KBM-7 (cell line): ENCODE measurements around the gene PAPPA2.

Experiments
- DNase-seq: peaks from one replicate; pipeline ENCODE4 v3.0.0-alpha.2; 2015
- in situ Hi-C: fragments of 300-500 bp; cut with MboI; formaldehyde crosslinking; loops from 2 replicates; pipeline ENCODE4 v1.14.3; 2020; ENCODE audit warnings: low sequenced_read_pairs, low pct_unique_long_range_greater_than_20kb, mixed read lengths

The PAPPA2 gene

GRCh38 chr1:176485083-176485482 lies 22.1 kb downstream of the PAPPA2 start:
- DNase-seq, result no peak
- in situ Hi-C loops, result no loop called here

- no peak for DNase-seq
- in situ Hi-C loops, result no loop called here
Observed at GRCh38 chr1:176494436-176494835, 31.5 kb downstream of the PAPPA2 start.

GRCh38 chr1:176499671-176500070 lies 36.7 kb downstream of the PAPPA2 start:
- in situ Hi-C loops, result no loop called here
- no peak for DNase-seq

DNA sequence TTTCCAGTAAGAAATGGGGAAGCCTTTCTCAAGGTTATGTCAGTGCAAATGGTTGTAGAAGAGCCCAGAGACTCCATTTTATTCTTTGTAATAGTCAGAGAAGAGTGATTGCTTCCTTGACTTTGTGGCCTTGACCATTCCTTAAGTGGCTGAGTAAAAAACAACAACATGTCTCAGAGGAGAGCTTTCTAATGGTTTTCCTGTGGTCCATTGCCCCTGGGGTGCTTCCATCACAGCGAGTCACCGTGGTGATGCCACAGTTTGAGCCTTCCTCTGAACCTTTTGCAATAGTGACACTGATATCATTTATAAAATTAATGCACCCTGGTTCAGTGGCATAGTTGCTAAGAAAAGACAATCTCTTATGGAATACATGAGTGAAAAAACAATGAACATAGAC lies 38.6 kb downstream of the PAPPA2 start:
- in situ Hi-C loops, result no loop called here
- DNase-seq, result no peak

DNA sequence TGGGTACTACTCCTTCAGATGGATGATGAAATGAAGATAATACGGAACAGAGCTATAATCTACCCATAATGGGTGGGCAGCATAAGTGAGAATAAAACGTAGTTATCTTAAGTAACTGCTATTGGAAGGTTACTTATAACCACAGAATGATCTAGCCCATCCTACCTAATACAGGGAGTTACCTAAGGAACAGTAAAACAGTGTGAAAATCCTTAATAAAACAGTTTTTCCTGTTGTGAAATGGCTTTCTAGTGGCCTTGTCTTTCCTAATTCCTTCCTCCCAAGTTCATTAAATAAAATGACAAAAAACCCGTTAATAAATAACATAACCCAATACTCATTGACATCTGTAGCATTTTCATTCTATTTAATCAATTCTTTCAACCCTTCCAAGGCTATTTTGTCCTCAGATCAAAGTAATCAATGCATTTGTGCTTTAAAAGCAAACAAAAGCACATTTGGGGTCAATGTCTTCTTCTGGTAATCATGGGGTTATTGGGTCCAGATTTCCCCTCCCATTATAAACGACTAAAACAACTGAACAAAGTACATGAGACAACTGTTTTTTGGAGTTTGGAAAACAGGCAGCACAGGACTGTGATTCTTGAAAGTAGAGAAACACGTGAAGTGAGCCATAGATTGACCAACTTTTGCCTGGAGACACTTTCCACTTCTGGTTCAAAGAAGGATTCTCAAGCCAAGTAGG lies 42.0 kb downstream of the PAPPA2 start:
- no peak for DNase-seq
- in situ Hi-C loops, result no loop called here

GRCh38 chr1:176512966-176513365 lies 50.0 kb downstream of the PAPPA2 start:
- in situ Hi-C loops, result no loop called here
- DNase-seq, result no peak

DNA sequence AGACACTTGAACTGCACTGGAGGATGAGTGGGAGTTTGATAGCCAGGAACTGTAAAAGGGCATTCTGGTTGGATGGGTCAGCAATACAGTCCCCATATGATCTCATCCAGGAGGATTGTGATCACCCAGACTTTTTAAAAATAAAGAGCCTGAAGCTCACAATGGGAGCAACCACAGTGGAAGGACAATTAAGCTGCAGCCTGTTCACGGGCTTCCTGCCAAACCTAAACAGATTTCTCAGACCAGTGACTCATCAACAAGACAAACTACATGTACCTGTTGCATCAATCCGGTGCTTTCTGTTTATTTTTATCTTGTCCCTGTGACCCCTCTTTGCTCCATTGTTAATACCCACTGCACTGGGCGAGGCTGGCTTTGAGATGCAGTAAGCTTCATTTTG lies 52.3 kb downstream of the PAPPA2 start:
- no peak for DNase-seq
- in situ Hi-C loops, result no loop called here

DNA sequence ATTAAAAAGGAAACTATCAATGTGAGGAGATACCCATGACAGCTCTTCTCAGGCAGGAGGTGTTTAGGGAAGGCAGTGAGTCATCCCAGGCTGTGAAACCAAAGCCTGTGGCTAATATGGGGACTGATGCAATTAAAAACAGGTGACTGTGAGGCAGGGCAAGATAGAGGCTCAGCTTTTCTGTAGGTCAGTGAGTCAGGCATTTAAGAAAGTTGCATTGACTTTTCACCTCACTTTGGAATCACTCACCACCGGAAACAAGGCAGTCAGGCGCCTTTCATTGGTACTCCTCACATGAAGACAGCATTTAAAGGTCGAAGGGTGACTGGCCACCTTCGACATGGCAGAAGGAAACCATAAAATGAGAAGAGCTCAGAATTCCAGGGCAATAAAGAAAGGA lies 54.5 kb downstream of the PAPPA2 start:
- in situ Hi-C loops, result no loop called here
- DNase-seq, result no peak

DNA sequence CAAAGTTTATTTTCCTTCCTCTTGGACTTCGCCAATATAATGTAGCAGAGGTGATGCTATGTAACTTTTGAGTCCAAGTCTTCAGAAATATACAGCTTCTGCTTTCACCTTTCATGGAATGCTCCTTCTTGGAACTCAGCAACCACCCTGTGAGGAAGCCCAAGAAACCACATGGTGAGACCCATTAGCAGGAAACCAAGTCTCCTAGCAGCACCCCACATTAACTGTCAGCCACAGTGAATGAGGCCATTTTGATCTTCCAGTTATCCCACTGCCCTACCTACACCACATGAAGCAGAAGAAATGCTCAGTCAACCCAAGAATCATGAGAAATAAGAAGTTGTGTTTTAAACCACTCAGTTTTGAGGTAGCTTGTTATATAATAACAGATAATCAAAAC lies 58.2 kb downstream of the PAPPA2 start:
- in situ Hi-C loops, result no loop called here
- no peak for DNase-seq

- in situ Hi-C loops, result no loop called here
- no peak for DNase-seq
Observed at GRCh38 chr1:176522310-176522845, 59.4 kb downstream of the PAPPA2 start.

GRCh38 chr1:176529395-176530090 lies 66.6 kb downstream of the PAPPA2 start:
- in situ Hi-C loops, result no loop called here
- DNase-seq, result no peak

DNA sequence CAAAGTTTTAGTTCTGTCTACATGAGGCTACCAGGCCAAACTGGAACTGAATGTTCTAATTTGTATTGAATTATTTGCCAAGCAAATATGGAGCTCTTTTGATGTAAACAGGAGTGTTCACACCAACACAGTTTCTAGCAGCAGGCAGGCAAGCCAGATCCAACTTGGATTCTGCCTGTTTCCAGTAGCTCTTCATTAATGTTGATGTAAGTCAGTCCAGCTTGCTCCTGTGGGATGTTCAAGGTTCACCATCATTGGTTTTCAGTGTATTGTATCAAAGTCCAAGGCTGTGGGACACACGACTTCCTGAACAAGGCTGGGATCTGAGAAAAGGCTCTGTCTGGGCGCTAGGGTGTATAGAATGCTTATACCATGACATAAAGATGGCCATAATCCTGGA lies 68.1 kb downstream of the PAPPA2 start:
- DNase-seq, result no peak
- in situ Hi-C loops, result no loop called here

GRCh38 chr1:176531921-176532897 lies 69.2 kb downstream of the PAPPA2 start:
- DNase-seq, result no peak
- in situ Hi-C loops, result no loop called here

- no peak for DNase-seq
- in situ Hi-C loops, result no loop called here
Observed at GRCh38 chr1:176533020-176533419, 70.0 kb downstream of the PAPPA2 start.

- in situ Hi-C loops, result no loop called here
Observed at GRCh38 chr1:176536588-176536987, 73.6 kb downstream of the PAPPA2 start.

GRCh38 chr1:176539018-176539417 lies 76.0 kb downstream of the PAPPA2 start:
- DNase-seq, result no peak
- in situ Hi-C loops, result no loop called here

More at GRCh38 chr1:176536588-176536987, 73.6 kb downstream of the PAPPA2 start:
- DNase-seq, result no peak

GRCh38 chr1:176540428-176540827 lies 77.5 kb downstream of the PAPPA2 start:
- in situ Hi-C loops, result no loop called here
- no peak for DNase-seq

DNA sequence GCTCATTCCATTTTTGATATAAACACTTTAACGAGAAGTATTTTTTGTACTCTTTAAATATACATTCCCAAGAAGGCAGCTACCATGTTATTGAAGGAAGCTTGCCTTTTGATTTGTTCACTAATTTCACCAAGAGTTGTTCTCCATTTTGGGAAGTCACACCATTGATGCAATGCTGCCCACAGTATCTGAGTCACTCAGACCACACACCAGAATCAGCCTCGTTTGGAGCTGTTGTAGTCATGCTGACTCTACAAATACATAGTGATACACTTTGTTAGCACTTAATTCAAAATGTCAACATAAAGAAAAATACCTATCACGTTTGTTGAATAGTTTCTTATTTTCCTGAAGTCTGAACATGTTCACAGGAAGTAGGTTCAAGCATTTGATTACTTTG lies 78.7 kb downstream of the PAPPA2 start:
- no peak for DNase-seq
- in situ Hi-C loops, result no loop called here

GRCh38 chr1:176542352-176542751 lies 79.4 kb downstream of the PAPPA2 start:
- no peak for DNase-seq
- in situ Hi-C loops, result no loop called here
